ENCODE data around the gene C19orf85. TPM values are rescaled to one million over a fixed set of nuclear protein-coding genes. Genes with fewer than 3 reads are reported as not detected.

Gene C19orf85
- total RNA-seq, 2 donors from 2014 or later: not detected

- peaks cover 11% of the 10 kb centered on the region for H3K36me3 ChIP-seq
- peak overlapping the region in 1 of 2 donors; percentile 66 for H3K4me3 ChIP-seq
- H3K27ac ChIP-seq: peak overlapping the region; percentile 89
- no peaks in the 10 kb centered on the region for H3K27me3 ChIP-seq
- no peak for TF ChIP-seq CTCF (IDR thresholded peaks at IDR 0.05)
- H3K4me1 ChIP-seq: peaks cover 0 to 62% of the 10 kb centered on the region in 2 donors
- H3K9me3 ChIP-seq: no peaks in the 10 kb centered on the region
- no peak for DNase-seq (ENCODE audit: low spot score)
Observed at GRCh38 chr19:55483706-55484592, 19.4 kb upstream of the C19orf85 start.

GRCh38 chr19:55482967-55483705 is 18.6 kb upstream of the C19orf85 start:
- peaks cover 0 to 63% of the 10 kb centered on the region in 2 donors for H3K4me1 ChIP-seq

GRCh38 chr19:55482156-55482961 is 17.8 kb upstream of the C19orf85 start:
- Histone ChIP-seq H3K27ac (no peak overlapping the region), H3K4me1 (peaks cover 0 to 63% of the 10 kb centered on the region in 2 donors), H3K4me3 (no peak overlapping the region), H3K27me3 (no peaks in the 10 kb centered on the region), H3K36me3 (peaks cover 11% of the 10 kb centered on the region), H3K9me3 (no peaks in the 10 kb centered on the region)
- no peak for TF ChIP-seq CTCF (IDR thresholded peaks at IDR 0.05)
- DNase-seq (ENCODE audit: low spot score): no peak

More at GRCh38 chr19:55482967-55483705, 18.6 kb upstream of the C19orf85 start:
- H3K36me3 ChIP-seq: peaks cover 11% of the 10 kb centered on the region
- no peak overlapping the region for H3K4me3 ChIP-seq
- DNase-seq (ENCODE audit: low spot score): no peak
- no peak overlapping the region for H3K27ac ChIP-seq
- no peak for TF ChIP-seq CTCF (IDR thresholded peaks at IDR 0.05)
- H3K27me3 ChIP-seq: no peaks in the 10 kb centered on the region
- no peaks in the 10 kb centered on the region for H3K9me3 ChIP-seq

- H3K27ac ChIP-seq: no peak overlapping the region
- DNase-seq (ENCODE audit: low spot score): no peak
- peaks cover 0 to 61% of the 10 kb centered on the region in 2 donors for H3K4me1 ChIP-seq
- no peak overlapping the region for H3K4me3 ChIP-seq
- no peak for TF ChIP-seq CTCF (IDR thresholded peaks at IDR 0.05)
- H3K9me3 ChIP-seq: no peaks in the 10 kb centered on the region
- no peaks in the 10 kb centered on the region for H3K27me3 ChIP-seq
- H3K36me3 ChIP-seq: peaks cover 11% of the 10 kb centered on the region
Observed at GRCh38 chr19:55481794-55482155, 17.2 kb upstream of the C19orf85 start.

GRCh38 chr19:55481148-55481793 is 16.7 kb upstream of the C19orf85 start:
- Histone ChIP-seq H3K36me3 (peaks cover 11% of the 10 kb centered on the region), H3K4me1 (peaks cover 0 to 56% of the 10 kb centered on the region in 2 donors), H3K27ac (no peak overlapping the region), H3K27me3 (no peaks in the 10 kb centered on the region), H3K9me3 (no peaks in the 10 kb centered on the region), H3K4me3 (no peak overlapping the region)
- no peak for DNase-seq (ENCODE audit: low spot score)
- no peak for TF ChIP-seq CTCF (IDR thresholded peaks at IDR 0.05)

Data from right atrium auricular region (tissue), 2 donors.